GM12878 (cell line): ENCODE data around the gene HSD3B1. TPM values are rescaled to one million over a fixed set of nuclear protein-coding genes. Genes with fewer than 3 reads are reported as not detected.

Experiments
- ATAC-seq: fragments of 200-7000 bp; cut with Tn5 transposase; 3 replicates; pipeline ENCODE4 v1.9.1; 2020; ENCODE audit warnings: mild to moderate bottlenecking, moderate library complexity
- BruUV-seq: library from RNA; stranded (reverse); fragments of 400-500 nt; replicated peaks from 2 replicates; lab custom pipeline; 2021; lab: Mats Ljungman, UMichigan
- CTCF ChIA-PET: fragments of 300-600 bp; sonication (Branson Sonifier 250); formaldehyde crosslinking; extraction: SDS; loops from one replicate; lab custom pipeline; 2021; ENCODE audit warnings: inconsistent platforms; lab: Yijun Ruan, JAX
- POLR2A ChIA-PET: fragments of 350-600 bp; formaldehyde crosslinking; extraction: SDS; loops from one replicate; lab custom pipeline; 2021; ENCODE audit warnings: inconsistent platforms; lab: Charles Lee
- RAD21 ChIA-PET: fragments of 300-600 bp; sonication (Branson Sonifier 250); formaldehyde crosslinking; loops from one replicate; lab custom pipeline; 2023; ENCODE audit warnings: antibody characterized with exemption; ENCODE audit not compliant: unreplicated experiment; lab: Charles Lee
- SMC1A ChIA-PET: fragments of 300-600 bp; sonication (Branson Sonifier 250); formaldehyde crosslinking; loops from one replicate; lab custom pipeline; 2023; ENCODE audit not compliant: unreplicated experiment, uncharacterized antibody; lab: Charles Lee
- DNase-seq: peaks from one replicate; pipeline ENCODE4 v3.0.0-alpha.2; 2011; ENCODE audit warnings: low read depth, low spot score
- FAIRE-seq: peaks from 3 replicates; lab custom pipeline; 2011; peaks lifted over from hg19 to GRCh38; lab: Jason Lieb, UNC
- H2AFZ ChIP-seq: 2 replicates; pipeline ENCODE4 v1.6.0; 2011; ENCODE audit warnings: low read depth, low read length, control low read depth; ENCODE audit not compliant: control insufficient read depth
- H3K27ac ChIP-seq: 2 replicates; pipeline ENCODE4 v1.5.1; 2011; ENCODE audit warnings: control low read depth; ENCODE audit not compliant: control insufficient read depth, insufficient read depth
- H3K27me3 ChIP-seq, 2 experiments: replicated peaks in 1 of 2; 2 replicates each; pipeline versions ENCODE4 v1.6.0 to v1.6.1; 2011; ENCODE audit warnings: low read length in 1 of 2; ENCODE audit not compliant: control insufficient read depth in 2 of 2, insufficient read depth in 2 of 2
- H3K36me3 ChIP-seq, 2 experiments: 2 replicates each; pipeline ENCODE4 v1.5.1; 2011; ENCODE audit warnings: low read length in 1 of 2; ENCODE audit not compliant: control insufficient read depth in 2 of 2, insufficient read depth in 2 of 2
- H3K4me1 ChIP-seq: 2 replicates; pipeline ENCODE4 v1.6.1; 2011; ENCODE audit warnings: mild to moderate bottlenecking, low read length, moderate library complexity, mixed read lengths; ENCODE audit not compliant: control insufficient read depth, insufficient read depth
- H3K4me2 ChIP-seq: 2 replicates; pipeline ENCODE4 v1.6.0; 2011; ENCODE audit warnings: control low read depth; ENCODE audit not compliant: control insufficient read depth, insufficient read depth
- H3K4me3 ChIP-seq: fragments of 200-600 bp; sonication (generic); 2 replicates; pipeline ENCODE4 v1.5.1; 2016
- H3K79me2 ChIP-seq: 2 replicates; pipeline ENCODE4 v1.6.0; 2011; ENCODE audit warnings: low read length; ENCODE audit not compliant: control insufficient read depth, insufficient read depth
- H3K9ac ChIP-seq: 2 replicates; pipeline ENCODE4 v1.8.0; 2011; ENCODE audit warnings: low read length, control low read depth, mixed read lengths; ENCODE audit not compliant: control insufficient read depth, insufficient read depth
- H3K9me3 ChIP-seq: replicated peaks from 3 replicates; pipeline ENCODE4 v1.5.1; 2011; ENCODE audit warnings: mild to moderate bottlenecking, low read length; ENCODE audit not compliant: control insufficient read depth, insufficient read depth
- H4K20me1 ChIP-seq: 2 replicates; pipeline ENCODE4 v1.6.0; 2011; ENCODE audit not compliant: control insufficient read depth, insufficient read depth
- ATF7 ChIP-seq: fragments of 450-650 bp; IDR thresholded peaks from 2 replicates; pipeline ENCODE4 v1.6.1; 2016; ENCODE audit warnings: low read depth, mild to moderate bottlenecking
- BCL3 ChIP-seq: IDR thresholded peaks from 2 replicates; pipeline ENCODE4 v1.6.1; 2011; ENCODE audit warnings: borderline replicate concordance, low read depth, mild to moderate bottlenecking, moderate library complexity, low read length; ENCODE audit not compliant: insufficient read depth, poor library complexity, severe bottlenecking
- BRCA1 ChIP-seq: IDR thresholded peaks from 2 replicates; pipeline ENCODE4 v1.6.1; 2011; ENCODE audit warnings: low read depth, low read length, improper control_type of control experiment
- CBFB ChIP-seq: IDR thresholded peaks from 2 replicates; pipeline ENCODE4 v1.6.1; 2016; ENCODE audit warnings: antibody characterized with exemption, low read depth
- CREM ChIP-seq: IDR thresholded peaks from 2 replicates; pipeline ENCODE4 v1.6.1; 2014; ENCODE audit warnings: antibody characterized with exemption, low read depth
- KDM1A ChIP-seq: fragments of 200-600 bp; sonication (generic); IDR thresholded peaks from 2 replicates; pipeline ENCODE4 v1.6.1; 2016; ENCODE audit warnings: borderline replicate concordance
- NFXL1 ChIP-seq: fragments of 450-650 bp; IDR thresholded peaks from 2 replicates; pipeline ENCODE4 v1.6.1; 2017; ENCODE audit warnings: antibody characterized with exemption, mild to moderate bottlenecking, borderline replicate concordance
- RB1 ChIP-seq: fragments of 450-650 bp; formaldehyde crosslinking; IDR thresholded peaks from 2 replicates; pipeline ENCODE4 v1.6.1; 2017; ENCODE audit warnings: mild to moderate bottlenecking, borderline replicate concordance
- RUNX3 ChIP-seq: IDR thresholded peaks from 2 replicates; pipeline ENCODE4 v1.6.1; 2012; ENCODE audit warnings: low read length, inconsistent platforms
- SIX5 ChIP-seq: IDR thresholded peaks from 2 replicates; pipeline ENCODE4 v1.6.1; 2011; ENCODE audit warnings: mild to moderate bottlenecking, low read depth, low read length, moderate library complexity; ENCODE audit not compliant: severe bottlenecking
- ZBTB11 ChIP-seq: fragments of 450-650 bp; formaldehyde crosslinking; IDR thresholded peaks from 2 replicates; pipeline ENCODE4 v1.5.0; 2022; ENCODE audit warnings: mild to moderate bottlenecking, missing genetic modification characterization
- ZNF274 ChIP-seq: IDR thresholded peaks from one replicate; pipeline ENCODE4 v1.8.0; 2011; ENCODE audit not compliant: insufficient read length, insufficient read depth
- ZNF687 ChIP-seq: fragments of 450-650 bp; IDR thresholded peaks from 2 replicates; pipeline ENCODE4 v1.6.1; 2017; ENCODE audit warnings: mild to moderate bottlenecking, moderate library complexity
- WGBS: methylation state at CpG from one replicate; pipeline ENCODE4 v1.1.6; 2016; ENCODE audit warnings: low lambda C conversion rate; ENCODE audit not compliant: insufficient replicate concordance, insufficient coverage; ENCODE audit errors: missing lambda C conversion rate; 5-methylcytosine and 5-hydroxymethylcytosine counted together
- in situ Hi-C: fragments of 300-500 bp; cut with MboI; formaldehyde crosslinking; loops from 9 replicates; pipeline ENCODE4 v1.14.3; 2018; ENCODE audit warnings: mixed read lengths
- intact Hi-C: fragments of 100-400 bp; cut with micrococcal nuclease; formaldehyde crosslinking; loops from one replicate; pipeline ENCODE4 v1.14.2; 2022; ENCODE audit not compliant: unreplicated experiment
- polyA plus RNA-seq, 11 experiments: library from polyadenylated mRNA; depleted of rRNA in 4 of 11; unstranded in 6 of 11; stranded (reverse) in 5 of 11; fragments of >200 nt; fragmentation: Nextera tagmentation in 4 of 11; fragmentation: Illumina TruSeq in 1 of 11; extraction: Ambion mirVana in 4 of 11; extraction: Trizol in 1 of 11; gene quantifications; 1 replicate in 1 of 11; 2 replicates in 10 of 11; pipeline versions ENCODE4 v1.2.1 to v1.2.3, GENCODE V29; 2011 to 2016; ENCODE audit warnings: inconsistent platforms in 2 of 11, missing spikeins in 2 of 11, low read depth in 1 of 11
- total RNA-seq, 4 experiments: library from RNA; depleted of rRNA in 3 of 4; stranded (reverse); fragments of >200 nt in 3 of 4; fragmentation: Illumina TruSeq in 1 of 4; extraction: Trizol in 1 of 4; gene quantifications; 2 replicates each; pipeline versions ENCODE4 v1.2.1 to v1.2.3, GENCODE V29; 2013 to 2021
- TF ChIP-seq, protein P1 (sequence below): IDR thresholded peaks from 2 replicates; pipeline ENCODE4 v1.6.1; 2012; ENCODE audit warnings: low read depth, low read length, improper control_type of control experiment
- TF ChIP-seq, protein P2 (sequence below): IDR thresholded peaks from 2 replicates; pipeline ENCODE4 v1.6.1; 2011; ENCODE audit warnings: mild to moderate bottlenecking, low read depth, low read length, moderate library complexity; ENCODE audit not compliant: insufficient replicate concordance

Gene HSD3B1
- total and polyA plus RNA-seq, 10 of the 15 experiments (the other 5 are each of a cell fraction or from before 2014, with no cell fraction given), result not detected

DNA sequence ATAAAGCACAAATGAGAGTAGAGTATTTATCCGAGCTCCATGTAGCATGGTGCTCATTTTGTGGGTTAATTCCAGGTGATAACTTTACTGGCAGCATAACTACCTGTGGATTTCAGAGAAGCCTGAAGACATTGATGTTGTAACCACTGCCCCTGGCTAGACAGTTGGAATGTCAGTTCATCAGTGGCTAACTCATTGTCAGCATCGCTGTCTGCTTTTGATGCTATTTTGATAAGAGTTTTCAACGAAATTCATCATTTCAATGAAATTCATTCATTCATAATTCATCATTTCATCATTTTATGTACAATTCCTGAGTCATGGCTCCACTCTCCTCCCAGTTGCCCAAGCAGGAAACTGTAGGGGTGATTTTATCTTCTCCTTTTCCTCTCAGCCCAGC lies 34.4 kb downstream of the HSD3B1 start:
- SMC1A ChIA-PET, result no interaction called here
- 33% methylated on average over 3 of the region's 3 CpGs for WGBS
- Histone ChIP-seq H3K4me1 (no peaks in the 10 kb centered on the region), H3K27ac (no peak overlapping the region), H3K9me3 (no peaks in the 10 kb centered on the region), H3K9ac (no peak overlapping the region), H3K4me2 (no peak overlapping the region), H3K79me2 (no peaks in the 10 kb centered on the region), H4K20me1 (no peaks in the 10 kb centered on the region), H3K27me3 (peaks cover 0 to 4% of the 10 kb centered on the region in 2 experiments; a peak in 1 of 4 replicates), H3K4me3 (no peak overlapping the region), H2AFZ (no peak overlapping the region), H3K36me3 (no peaks in the 10 kb centered on the region)
- FAIRE-seq, result peak; percentile 13
- ATAC-seq, result no peak
- CTCF ChIA-PET, result no interaction called here
- TF ChIP-seq CREM (no peak), BCL3 (no peak), BRCA1 (no peak), CBFB (no peak), ATF7 (no peak), ZNF274 (no peak), ZBTB11 (CRISPR knock-in tag) (no peak), ZNF687 (no peak), NFXL1 (no peak), RUNX3 (no peak), KDM1A (no peak), RB1 (no peak), SIX5 (no peak)
- TF ChIP-seq, protein P1, sequence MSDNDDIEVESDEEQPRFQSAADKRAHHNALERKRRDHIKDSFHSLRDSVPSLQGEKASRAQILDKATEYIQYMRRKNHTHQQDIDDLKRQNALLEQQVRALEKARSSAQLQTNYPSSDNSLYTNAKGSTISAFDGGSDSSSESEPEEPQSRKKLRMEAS, result no peak
- TF ChIP-seq, protein P2, sequence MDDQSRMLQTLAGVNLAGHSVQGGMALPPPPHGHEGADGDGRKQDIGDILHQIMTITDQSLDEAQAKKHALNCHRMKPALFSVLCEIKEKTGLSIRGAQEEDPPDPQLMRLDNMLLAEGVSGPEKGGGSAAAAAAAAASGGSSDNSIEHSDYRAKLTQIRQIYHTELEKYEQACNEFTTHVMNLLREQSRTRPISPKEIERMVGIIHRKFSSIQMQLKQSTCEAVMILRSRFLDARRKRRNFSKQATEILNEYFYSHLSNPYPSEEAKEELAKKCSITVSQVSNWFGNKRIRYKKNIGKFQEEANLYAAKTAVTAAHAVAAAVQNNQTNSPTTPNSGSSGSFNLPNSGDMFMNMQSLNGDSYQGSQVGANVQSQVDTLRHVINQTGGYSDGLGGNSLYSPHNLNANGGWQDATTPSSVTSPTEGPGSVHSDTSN, result no peak
- intact Hi-C loops, result loop anchor here (5.0 kb wide), 1 partner anchor 259 kb away; no protein-coding TSS in a partner anchor
- DNase-seq, result no peak
- RAD21 ChIA-PET, result no interaction called here
- no TSS peak for BruUV-seq
- in situ Hi-C loops, result no loop called here
- POLR2A ChIA-PET, result no interaction called here
